ENCODE data around the gene VEGFC. TPM values are rescaled to one million over a fixed set of nuclear protein-coding genes. Genes with fewer than 3 reads are reported as not detected.

VEGFC gene
- total RNA-seq, 1 experiment from 2014 or later: 11.1 TPM

DNA sequence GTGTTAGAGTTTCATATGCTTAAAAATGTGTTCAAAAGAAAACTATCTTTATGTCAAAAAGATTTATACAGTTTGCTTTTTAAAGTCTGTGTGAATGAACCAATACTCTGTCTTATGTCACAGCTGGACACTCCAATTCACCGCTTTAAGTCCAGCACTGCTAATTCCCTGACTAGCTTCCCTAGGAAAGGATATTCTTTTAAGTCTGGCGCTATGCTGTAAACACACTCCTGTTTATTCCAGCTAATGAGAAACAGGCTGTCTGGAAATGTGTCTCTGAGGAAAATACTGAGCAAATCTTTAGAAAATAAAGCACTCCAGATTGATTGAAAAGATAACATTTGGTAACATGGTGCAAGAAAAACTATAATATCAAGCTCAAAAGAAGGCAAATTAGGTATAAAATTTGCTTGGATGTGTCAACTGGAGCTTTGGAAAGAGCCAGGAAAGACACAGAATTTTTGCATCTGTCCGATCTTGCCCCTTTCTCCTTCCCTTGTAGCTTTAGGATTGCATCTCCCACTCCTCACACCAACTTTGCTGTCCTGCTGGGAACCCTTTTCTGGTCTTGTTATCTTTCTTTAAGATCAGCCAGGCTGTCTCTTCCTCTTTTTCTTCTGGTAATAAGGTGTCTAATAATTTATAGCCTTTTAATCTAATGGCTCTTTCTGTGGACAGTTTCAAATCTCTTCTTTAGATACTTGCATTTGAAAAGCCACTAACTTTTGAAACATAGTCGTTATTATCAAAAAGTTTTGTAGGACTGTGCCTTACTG is 40.9 kb upstream of the VEGFC start:
- no peaks in the 10 kb centered on the region for H3K27me3 Mint-ChIP-seq (ENCODE audit: insufficient read depth, unreplicated experiment)

DNA sequence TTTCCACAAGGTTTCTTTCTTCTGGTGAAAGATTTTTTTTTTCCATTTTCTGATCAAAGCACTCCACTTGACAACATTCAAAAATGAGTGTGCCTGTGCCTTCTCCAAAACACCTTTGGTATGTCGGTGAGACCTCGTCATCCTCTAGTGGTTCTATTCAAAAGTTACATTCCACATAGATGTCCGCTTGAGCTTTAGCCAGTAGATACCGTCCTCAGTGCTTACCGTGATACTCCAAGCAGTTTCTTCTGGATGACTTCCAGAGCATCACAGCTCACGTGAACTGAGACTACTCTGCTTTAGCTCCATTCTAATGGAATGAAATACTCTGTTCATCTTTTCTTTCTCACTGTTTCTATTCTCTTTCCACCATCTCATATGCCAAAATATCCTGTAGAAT is 38.2 kb upstream of the VEGFC start:
- TF ChIP-seq, protein P1, sequence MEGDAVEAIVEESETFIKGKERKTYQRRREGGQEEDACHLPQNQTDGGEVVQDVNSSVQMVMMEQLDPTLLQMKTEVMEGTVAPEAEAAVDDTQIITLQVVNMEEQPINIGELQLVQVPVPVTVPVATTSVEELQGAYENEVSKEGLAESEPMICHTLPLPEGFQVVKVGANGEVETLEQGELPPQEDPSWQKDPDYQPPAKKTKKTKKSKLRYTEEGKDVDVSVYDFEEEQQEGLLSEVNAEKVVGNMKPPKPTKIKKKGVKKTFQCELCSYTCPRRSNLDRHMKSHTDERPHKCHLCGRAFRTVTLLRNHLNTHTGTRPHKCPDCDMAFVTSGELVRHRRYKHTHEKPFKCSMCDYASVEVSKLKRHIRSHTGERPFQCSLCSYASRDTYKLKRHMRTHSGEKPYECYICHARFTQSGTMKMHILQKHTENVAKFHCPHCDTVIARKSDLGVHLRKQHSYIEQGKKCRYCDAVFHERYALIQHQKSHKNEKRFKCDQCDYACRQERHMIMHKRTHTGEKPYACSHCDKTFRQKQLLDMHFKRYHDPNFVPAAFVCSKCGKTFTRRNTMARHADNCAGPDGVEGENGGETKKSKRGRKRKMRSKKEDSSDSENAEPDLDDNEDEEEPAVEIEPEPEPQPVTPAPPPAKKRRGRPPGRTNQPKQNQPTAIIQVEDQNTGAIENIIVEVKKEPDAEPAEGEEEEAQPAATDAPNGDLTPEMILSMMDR (IDR thresholded peaks at IDR 0.05; ENCODE audit: unreplicated experiment): no peak
- no peak for DNase-seq (ENCODE audit: unreplicated experiment)
- Mint-ChIP-seq H3K27me3 (ENCODE audit: insufficient read depth, unreplicated experiment) (no peaks in the 10 kb centered on the region), H3K4me3 (ENCODE audit: unreplicated experiment) (no peak overlapping the region), H3K36me3 (ENCODE audit: insufficient read depth, unreplicated experiment) (peaks cover 6% of the 10 kb centered on the region), H3K27ac (ENCODE audit: low read depth, unreplicated experiment) (no peak overlapping the region), H3K4me1 (ENCODE audit: insufficient read depth, unreplicated experiment) (no peaks in the 10 kb centered on the region), H3K9me3 (ENCODE audit: unreplicated experiment) (no peaks in the 10 kb centered on the region)
- BruUV-seq (replicated peaks): no TSS peak
- intact Hi-C loops (cut with micrococcal nuclease): no loop called here
- ChIA-PET POLR2A (no interaction called here), CTCF (interaction anchor here (0.6 kb wide), 2 partner anchors 19 to 39 kb away, joined by 3 read pairs; no protein-coding TSS in a partner anchor)

More for the DNA sequence above, 40.9 kb upstream of the VEGFC start:
- Mint-ChIP-seq H3K9me3 (ENCODE audit: unreplicated experiment) (no peaks in the 10 kb centered on the region), H3K4me3 (ENCODE audit: unreplicated experiment) (no peak overlapping the region), H3K4me1 (ENCODE audit: insufficient read depth, unreplicated experiment) (peaks cover 2% of the 10 kb centered on the region), H3K36me3 (ENCODE audit: insufficient read depth, unreplicated experiment) (peaks cover 6% of the 10 kb centered on the region), H3K27ac (ENCODE audit: low read depth, unreplicated experiment) (peak overlapping the region; percentile 37)
- ChIA-PET CTCF (interaction anchor here (0.6 kb wide), 2 partner anchors 10 to 202 kb away, joined by 3 read pairs; no protein-coding TSS in a partner anchor), POLR2A (interaction anchor here (0.5 to 0.8 kb wide), 2 partner anchors 9 to 936 kb away, joined by 3 read pairs; no protein-coding TSS in a partner anchor)
- intact Hi-C loops (cut with micrococcal nuclease): no loop called here
- no peak for DNase-seq (ENCODE audit: unreplicated experiment)
- TF ChIP-seq, protein P1 (IDR thresholded peaks at IDR 0.05; ENCODE audit: unreplicated experiment): no peak
- BruUV-seq (replicated peaks): no TSS peak

- Mint-ChIP-seq H3K4me3 (ENCODE audit: unreplicated experiment) (no peak overlapping the region), H3K36me3 (ENCODE audit: insufficient read depth, unreplicated experiment) (no peaks in the 10 kb centered on the region), H3K9me3 (ENCODE audit: unreplicated experiment) (no peaks in the 10 kb centered on the region), H3K4me1 (ENCODE audit: insufficient read depth, unreplicated experiment) (no peaks in the 10 kb centered on the region), H3K27me3 (ENCODE audit: insufficient read depth, unreplicated experiment) (no peaks in the 10 kb centered on the region), H3K27ac (ENCODE audit: low read depth, unreplicated experiment) (no peak overlapping the region)
- POLR2A ChIA-PET: no interaction called here
- no peak for DNase-seq (ENCODE audit: unreplicated experiment)
- TF ChIP-seq, protein P1 (IDR thresholded peaks at IDR 0.05; ENCODE audit: unreplicated experiment): no peak
- BruUV-seq (replicated peaks): no TSS peak
- intact Hi-C loops (cut with micrococcal nuclease): no loop called here
- CTCF ChIA-PET: interaction anchor here (1.3 kb wide), 1 partner anchor 222 kb away, joined by 5 read pairs; no protein-coding TSS in a partner anchor
Measured at GRCh38 chr4:176825586-176825985, 32.9 kb upstream of the VEGFC start.

GRCh38 chr4:176824645-176825366 is 32.1 kb upstream of the VEGFC start:
- POLR2A ChIA-PET: interaction anchor here (0.7 kb wide), 1 partner anchor 9 kb away, joined by 3 read pairs; no protein-coding TSS in a partner anchor
- DNase-seq (ENCODE audit: unreplicated experiment): no peak
- Mint-ChIP-seq H3K4me1 (ENCODE audit: insufficient read depth, unreplicated experiment) (no peaks in the 10 kb centered on the region), H3K27ac (ENCODE audit: low read depth, unreplicated experiment) (no peak overlapping the region), H3K36me3 (ENCODE audit: insufficient read depth, unreplicated experiment) (no peaks in the 10 kb centered on the region), H3K27me3 (ENCODE audit: insufficient read depth, unreplicated experiment) (no peaks in the 10 kb centered on the region), H3K9me3 (ENCODE audit: unreplicated experiment) (no peaks in the 10 kb centered on the region), H3K4me3 (ENCODE audit: unreplicated experiment) (no peak overlapping the region)
- TF ChIP-seq, protein P1 (IDR thresholded peaks at IDR 0.05; ENCODE audit: unreplicated experiment): no peak
- intact Hi-C loops (cut with micrococcal nuclease): no loop called here
- BruUV-seq (replicated peaks): no TSS peak
- CTCF ChIA-PET: interaction anchor here (0.7 kb wide), 1 partner anchor 33 kb away, joined by 3 read pairs; no protein-coding TSS in a partner anchor
